Globus pallidus (tissue), 1 donor: ENCODE measurements around the gene ISG15.
A peak's percentile ranks its signal among the peaks of the same experiment; 100 is the strongest.
"Not testable (repeated sequence)": the region's sequence is repeated elsewhere in the genome, so short reads cannot be mapped to it uniquely, and the experiment has no call there.

Source experiments
- DNase-seq: peaks from one replicate; pipeline ENCODE4 v3.0.0-alpha.2; 2015; ENCODE audit warnings: low spot score

The ISG15 gene

DNA sequence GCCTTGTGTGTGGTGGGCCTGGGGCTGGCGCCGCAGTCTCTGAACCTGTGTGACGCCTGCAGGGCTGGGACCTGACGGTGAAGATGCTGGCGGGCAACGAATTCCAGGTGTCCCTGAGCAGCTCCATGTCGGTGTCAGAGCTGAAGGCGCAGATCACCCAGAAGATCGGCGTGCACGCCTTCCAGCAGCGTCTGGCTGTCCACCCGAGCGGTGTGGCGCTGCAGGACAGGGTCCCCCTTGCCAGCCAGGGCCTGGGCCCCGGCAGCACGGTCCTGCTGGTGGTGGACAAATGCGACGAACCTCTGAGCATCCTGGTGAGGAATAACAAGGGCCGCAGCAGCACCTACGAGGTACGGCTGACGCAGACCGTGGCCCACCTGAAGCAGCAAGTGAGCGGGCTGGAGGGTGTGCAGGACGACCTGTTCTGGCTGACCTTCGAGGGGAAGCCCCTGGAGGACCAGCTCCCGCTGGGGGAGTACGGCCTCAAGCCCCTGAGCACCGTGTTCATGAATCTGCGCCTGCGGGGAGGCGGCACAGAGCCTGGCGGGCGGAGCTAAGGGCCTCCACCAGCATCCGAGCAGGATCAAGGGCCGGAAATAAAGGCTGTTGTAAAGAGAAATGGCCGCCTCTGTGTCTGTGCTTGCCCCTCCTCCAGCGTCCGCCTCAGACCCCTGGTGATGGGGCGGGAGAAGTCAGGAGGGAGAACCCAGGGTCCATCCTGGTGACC is 788 bp downstream of the ISG15 start:
- DNase-seq = no peak

DNA sequence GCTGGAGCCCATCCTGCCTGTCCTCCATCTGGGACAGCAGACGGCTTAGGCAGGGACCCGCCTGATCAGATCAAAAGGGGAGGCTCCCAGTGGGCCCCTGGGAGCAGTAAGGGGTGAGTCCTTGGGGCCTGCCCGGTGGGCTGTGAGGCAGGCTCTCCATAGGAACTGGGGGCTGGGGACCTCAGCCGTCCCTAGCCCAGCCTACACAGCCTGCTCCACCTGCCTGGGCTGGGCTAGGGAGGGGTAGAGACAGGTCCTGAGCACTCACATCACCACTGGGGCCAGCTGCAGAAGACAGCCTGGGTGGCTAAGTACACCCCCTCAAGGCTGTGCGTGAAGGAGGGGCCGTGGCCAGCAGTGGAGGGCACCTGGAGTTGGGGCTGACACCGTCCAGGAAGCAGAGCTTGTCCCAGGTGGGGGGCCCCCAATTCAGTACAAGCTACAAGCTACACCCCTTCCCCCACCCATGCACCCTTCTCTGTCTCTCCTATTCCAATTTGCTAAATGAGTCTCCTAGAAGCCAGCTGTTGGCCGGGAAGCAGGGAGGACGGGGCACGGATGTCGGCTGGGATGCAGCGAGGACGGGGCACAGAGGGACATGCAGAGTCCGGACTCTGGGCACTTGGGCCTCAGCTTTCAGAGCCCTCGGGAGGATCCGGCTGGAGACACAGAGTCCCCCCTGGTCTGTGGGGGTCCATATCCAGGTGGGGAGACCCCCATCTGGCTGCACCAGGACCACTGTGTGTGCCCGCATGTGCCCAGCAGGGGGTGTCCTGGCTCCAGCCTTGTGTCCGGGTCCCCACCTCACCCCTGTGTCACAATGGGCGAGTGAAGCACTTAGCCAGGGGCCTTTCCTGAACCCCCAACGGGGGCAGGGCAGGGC is 1.7 kb downstream of the ISG15 start:
- no peak for DNase-seq

DNA sequence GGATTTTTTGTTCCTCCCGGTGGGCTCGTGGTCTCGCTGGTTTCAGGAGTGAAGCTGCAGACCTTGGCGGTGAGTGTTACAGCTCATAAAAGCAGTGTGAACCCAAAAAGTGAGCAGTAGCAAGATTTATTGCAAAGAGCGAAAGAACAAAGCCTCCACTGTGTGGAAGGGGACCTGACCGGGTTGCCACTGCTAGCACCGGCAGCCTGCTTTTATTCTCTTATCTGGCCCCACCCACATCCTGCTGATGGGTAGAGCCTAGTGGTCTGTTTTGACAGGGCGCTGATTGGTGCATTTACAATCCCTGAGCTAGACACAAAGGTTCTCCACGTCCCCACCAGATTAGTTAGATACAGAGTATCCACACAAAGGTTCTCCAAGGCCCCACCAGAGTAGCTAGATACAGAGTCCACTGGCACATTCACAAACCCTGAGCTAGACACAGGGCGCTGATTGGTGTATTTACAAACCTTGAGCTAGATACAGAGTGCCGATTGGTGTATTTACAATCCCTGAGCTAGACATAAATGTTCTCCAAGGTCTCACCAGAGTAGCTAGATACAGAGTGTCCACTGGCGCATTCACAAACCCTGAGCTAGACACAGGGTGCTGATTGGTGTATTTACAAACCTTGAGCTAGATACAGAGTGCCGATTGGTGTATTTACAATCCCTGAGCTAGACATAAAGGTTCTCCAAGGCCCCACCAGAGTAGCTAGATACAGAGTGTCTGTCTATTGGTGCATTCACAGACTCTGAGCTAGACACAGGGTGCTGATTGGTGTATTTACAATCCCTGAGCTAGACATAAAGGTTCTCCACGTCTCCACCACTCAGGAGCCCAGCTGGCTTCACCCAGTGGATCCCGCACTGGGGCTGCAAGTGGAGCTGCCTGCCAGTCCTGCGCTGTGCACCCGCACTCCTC is 4.4 kb downstream of the ISG15 start:
- DNase-seq = not testable (repeated sequence)

DNA sequence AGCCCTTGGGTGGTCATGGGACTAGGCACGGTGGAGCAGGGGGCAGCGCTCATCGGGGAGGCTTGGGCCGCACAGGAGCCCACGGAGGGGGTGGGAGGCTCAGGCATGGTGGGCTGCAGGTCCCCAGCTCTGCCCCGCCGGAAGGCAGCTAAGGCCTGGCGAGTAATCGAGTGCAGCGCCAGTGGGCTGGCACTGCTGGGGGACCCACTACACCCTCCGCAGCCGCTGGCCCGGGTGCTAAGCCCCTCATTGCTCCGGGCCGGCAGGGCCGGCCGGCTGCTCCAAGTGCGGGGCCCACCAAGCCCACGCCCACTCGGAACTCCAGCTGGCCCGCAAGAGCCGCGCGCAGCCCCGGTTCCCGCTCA is 5.0 kb downstream of the ISG15 start:
- not testable (repeated sequence) for DNase-seq

DNA sequence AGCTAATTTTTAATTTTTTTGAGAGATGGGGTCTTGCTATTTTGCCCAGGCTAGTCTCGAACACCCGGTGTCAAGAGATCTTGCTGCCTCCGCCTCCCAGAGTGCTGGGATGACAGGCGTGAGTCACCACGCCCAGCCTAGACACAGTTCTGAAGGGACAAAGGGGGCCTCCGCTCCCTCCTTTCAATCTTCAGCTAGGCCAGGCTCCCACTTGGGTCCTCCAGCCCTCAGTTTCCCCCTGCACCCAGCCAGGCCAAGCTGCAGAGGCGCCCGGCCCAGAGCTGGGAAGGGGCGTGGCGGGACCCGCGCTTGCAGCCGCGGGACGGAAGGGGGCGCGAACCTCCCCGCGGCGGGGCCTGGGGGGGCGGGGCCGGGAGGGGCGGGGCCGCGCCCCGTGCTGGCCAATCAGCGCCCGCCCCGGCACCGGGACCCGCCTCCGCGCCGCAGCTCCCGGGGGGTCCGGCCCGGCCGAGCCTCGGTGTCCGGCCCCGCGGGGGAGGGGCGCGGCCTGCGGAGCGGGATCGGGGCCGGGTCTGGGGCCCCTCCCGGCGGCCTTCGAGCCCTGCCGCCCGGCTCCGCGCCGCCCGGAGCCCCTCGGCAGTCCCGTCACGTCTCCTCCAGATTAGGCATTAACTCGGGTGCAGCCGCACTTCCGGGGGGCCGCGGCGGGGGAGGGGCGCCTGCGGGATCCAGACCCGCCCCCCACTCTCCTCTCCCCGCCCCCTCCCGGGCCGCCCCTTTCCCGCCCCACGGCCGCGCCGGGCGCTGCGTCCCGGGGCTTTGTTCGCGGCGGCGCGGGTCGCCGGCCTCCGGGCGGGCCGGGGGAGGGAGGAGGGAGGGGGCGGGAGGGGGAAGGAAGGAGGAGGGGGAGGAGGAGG is 6.1 kb downstream of the ISG15 start:
- DNase-seq = peak; percentile 90

DNA sequence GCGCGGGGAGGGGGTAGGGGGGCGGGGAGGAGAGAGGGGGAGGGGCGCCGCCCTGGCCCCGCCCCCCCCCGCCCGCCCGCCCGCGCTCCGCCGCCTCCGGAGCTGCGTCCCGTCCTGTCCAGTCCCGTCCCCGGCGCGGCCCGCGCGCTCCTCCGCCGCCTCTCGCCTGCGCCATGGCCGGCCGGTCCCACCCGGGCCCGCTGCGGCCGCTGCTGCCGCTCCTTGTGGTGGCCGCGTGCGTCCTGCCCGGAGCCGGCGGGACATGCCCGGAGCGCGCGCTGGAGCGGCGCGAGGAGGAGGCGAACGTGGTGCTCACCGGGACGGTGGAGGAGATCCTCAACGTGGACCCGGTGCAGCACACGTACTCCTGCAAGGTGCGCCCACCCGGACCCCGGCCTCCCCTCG is 6.7 kb downstream of the ISG15 start, which contains the start of gene AGRN:
TSS of gene AGRN (plus strand) at position 121 of the 405 bp plus-strand sequence. CDS start at position 174, 53 bp downstream.
- DNase-seq = peak; percentile 57

DNA sequence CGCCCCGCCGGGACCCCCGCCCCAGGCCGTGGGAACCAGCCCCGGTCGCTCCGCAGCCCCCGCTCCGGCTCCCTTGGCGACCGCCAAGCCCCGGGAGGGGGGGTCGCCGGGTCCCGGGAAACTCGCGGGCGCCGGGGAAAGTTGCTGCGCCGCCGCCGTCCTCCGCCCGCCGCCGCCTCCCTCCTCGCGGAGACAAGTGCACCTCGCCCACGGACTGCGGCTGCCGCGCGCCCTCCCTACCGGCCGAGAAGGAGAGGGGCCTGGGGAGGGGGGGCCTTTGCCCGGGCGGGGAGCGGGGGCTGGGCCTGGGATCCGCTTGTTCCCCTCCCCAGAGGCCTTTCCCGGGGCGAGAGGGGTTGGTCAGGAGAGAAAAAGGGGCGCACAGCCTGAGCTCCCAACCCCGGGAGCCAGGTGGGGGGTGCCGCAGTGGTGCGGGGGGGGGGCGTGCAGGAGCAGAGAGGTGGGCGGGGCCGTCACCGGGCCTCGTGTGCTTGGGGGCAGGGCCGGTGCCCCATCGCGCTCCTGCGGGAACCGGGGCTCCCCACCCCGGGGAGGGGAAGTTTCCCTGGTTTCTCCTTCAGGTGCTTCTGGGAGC is 7.2 kb downstream of the ISG15 start:
- no peak for DNase-seq

DNA sequence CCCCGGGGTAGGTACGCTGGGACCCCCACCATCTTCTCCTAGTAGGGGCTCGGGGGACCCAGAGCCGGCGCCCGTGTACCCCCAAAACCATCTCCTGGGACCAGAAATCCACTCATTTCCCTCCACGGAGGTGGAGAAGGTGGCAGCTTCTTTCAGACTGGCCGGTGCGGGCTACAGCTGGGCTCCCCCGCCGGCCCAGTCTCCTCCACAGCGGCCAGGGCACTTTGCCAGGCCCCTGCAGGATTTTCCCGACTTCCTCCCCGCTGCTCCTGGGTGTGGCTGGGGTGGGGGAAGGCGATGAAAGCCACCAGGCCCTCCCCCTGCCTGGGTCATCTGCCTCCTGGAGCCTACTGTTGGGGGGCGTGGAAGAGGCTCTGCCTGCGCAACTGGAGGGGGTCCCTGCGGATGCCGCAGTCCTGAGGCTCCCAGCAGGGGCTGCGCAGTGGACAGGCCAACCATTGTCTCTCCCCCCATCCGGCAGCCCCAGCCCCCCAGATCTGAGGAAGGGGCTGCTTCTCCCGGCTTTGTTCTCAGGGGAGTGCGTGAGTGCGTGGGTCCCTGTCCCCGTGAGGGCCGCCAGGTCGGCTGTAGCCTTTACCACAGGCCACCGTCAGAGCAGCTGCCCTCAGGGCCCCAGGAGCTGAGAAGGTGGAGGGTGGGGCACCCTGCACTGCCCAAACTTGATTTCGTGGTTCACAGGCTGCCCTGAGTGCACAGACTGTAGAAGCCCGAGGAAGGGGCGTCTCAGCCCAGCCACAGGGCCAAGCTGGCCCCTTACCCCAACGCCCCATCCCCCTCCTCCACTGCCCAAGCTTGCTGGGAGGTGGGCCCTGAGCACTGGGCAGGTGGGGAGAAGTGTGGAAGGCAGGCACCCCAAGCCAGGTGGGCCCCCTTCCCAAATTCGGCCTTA is 8.0 kb downstream of the ISG15 start:
- no peak for DNase-seq

DNA sequence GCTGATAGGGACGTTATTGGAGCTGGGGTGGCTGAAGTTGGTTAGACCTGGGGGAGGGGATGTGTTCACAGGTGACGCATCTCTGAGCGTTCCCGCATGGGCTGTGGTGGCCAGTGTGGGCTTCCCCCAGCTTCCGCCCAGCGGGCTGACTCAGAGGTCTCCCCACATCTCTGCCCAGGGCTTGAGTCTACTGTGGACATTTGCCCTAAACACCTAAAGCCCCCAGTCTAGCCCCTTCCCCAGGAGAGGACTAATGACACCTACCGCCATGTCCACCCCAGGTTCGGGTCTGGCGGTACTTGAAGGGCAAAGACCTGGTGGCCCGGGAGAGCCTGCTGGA is 8.6 kb downstream of the ISG15 start:
- no peak for DNase-seq

DNA sequence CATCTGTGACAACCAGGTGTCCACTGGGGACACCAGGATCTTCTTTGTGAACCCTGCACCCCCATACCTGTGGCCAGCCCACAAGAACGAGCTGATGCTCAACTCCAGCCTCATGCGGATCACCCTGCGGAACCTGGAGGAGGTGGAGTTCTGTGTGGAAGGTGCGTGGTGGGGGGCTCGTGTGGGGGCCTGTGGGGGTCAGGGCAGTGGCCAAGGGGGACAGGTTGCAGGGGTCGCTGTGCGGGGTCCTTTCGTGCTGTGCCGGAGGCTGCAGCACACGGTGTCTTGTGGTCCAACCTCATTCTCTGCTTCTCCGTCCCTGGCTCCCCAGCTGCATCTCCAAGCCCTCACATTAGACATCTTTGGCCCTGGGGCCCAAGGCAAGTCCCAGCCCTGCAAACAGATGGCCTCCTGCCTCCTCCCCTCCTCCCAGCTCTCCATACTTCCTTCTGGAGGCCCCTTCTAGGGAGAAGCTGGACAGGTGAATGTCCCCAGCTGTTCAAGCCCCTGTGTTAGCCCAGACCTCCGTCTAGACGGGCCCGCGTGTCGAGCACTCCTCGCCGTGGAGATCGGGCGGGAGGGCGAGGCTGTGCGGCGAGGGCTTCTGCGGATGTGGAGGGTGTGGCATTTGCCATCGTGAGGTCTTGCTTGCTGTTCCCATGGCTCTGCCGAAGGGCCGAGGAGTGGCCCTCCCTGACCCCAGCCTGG is 9.2 kb downstream of the ISG15 start:
- DNase-seq = no peak

DNA sequence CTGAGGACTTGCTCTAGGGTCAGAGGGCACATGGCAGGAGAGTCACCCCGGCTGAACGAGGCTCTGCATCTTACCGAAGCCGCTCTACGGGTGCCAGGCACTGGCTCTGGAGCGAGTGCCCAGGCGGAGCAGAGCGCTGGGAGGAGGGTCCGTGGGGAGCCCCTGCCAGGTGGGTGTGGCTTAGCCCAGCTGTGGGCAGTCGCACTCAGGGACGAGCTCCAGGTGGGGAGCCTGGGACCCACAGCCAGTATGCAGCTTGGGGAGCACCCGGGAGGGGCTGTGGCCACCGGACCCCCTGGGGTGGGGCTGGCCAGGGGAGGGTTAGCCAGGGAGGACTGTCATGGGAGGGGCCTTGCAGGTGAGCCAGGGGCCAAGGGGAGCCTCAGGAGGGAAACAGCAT is 10.4 kb downstream of the ISG15 start:
- DNase-seq = no peak

DNA sequence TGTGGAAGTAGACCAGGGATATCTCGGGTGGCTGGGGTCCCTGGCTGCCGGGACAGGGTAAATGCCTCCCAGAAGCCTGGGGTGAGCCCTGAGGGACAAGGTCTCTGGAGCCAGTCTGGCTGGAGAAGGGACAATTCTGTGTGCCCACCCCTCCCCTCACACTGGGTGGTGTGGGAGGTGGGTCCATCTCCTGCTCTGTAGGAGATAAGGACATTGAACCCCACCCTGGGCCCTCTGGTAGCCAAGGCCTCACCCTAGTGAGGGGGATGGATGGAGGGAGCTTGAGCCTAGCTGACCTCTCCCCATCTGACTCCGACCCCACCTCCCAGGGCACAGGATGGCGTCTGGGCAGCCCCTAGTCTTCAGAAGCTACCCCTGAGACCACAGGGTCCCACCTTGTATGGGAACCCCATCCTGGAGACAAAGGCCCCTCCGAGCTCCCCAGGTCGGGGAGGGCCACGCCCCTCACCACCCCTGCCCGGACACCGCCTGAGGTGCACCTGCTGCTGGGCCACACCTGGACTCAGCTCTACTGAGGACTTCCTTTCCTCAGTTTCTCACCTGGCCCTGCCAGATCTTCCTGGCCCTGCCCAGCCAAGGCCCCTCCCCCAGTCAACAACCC is 11.0 kb downstream of the ISG15 start:
- no peak for DNase-seq

DNA sequence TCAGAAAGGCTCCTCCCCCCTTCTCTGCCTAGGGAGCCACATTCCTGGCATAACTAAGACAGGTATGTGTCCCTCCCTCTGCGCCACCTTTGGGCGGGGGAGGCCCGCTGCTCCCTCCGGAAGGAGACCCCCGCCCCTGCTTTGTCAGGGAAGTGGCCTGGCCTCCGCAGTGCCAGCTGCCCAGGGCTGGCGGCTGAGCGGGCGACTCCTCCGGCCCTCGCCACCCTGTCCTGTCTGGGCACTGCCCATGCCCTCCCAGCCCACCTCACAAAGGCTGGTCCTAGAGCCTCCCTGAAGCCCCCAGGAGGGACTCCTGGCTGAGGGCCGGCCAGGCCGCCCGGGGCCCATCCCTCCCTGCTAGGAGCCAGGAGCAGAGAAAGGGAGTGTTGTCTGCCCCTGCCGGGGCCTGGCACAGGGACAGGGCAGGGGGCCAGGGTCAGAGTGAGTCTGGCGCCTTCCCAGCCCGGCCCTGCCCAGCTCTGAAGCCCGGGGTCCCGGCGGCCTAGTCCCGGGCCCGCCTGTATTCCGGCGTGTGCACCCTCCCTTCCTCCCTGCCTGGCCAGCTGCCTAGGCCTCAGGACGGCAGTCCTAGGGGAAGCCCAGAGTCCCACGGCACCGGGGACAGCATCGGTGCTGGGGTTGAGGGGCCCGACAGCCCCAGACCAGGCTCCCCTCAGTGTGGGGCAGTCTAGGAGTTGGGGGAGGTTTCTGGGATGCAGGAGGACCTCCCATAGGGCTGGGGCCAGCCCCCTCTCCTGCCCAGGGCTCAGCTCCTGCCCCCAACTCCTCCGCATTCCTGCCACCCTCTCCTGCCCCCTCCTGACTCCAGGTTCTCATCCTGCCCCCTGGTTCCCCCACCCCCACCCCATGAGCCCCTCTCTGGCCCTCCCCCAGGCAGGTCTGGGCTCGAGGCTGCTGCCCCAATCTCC is 11.7 kb downstream of the ISG15 start:
- no peak for DNase-seq

DNA sequence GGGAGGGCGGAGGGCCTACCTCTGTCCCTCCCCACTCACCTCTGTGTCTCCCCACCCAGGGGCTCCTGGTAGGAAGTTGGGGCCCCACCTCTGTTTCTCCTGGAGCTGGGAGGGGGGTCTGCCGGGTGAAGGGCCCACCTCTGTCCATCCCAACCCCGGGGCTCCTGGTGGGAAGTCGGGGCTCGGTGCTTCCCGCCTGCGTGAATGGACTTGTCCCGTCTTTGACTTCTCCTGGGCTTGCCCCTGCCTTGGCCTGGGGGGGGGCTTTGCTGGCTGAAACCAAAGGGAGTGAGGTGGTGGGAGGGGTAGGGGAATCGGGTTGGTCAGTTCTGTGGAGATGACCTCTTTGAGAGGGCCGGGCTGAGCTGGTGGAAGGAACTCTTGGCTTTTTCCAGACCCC is 12.4 kb downstream of the ISG15 start:
- no peak for DNase-seq

DNA sequence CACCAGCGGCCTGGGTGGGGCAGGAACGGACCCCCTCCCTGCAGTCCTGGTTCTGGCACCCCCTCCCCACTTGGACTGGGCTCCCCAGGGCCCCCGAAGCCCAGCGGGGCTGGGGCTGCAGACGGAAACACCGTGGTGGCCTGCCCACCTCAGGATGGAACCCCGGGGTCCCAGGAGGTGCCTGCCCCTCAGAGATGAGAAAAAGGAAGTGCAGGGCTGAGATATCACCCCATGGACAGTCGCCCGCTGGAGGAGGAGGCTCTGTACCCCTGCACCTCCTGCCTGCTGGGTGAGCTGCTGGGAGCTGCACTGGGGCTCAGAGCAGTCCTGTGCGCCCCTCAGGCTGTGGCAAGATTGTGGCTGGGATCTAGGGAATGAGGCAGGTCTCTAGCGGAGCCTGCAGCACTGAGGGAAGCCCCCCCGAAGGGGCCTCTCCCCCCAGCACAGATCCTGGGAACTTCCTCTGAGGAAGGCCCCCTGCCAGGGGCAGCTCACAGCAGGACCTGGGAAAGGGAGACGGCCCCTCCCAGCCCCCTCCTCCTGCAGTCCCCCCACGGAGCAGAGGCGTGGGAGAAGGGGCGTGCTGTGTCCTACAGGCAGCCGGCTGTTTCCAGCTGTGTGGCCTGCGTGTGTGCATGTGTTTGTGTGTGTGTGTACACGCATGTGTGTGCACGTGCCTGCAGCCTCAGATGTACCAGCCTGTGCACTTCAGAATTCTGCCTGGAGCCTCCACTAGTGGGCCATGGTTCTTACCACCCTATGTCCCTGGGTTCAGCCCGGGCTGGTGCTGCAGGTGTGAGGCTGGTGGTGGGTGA is 13.5 kb downstream of the ISG15 start:
- no peak for DNase-seq

DNA sequence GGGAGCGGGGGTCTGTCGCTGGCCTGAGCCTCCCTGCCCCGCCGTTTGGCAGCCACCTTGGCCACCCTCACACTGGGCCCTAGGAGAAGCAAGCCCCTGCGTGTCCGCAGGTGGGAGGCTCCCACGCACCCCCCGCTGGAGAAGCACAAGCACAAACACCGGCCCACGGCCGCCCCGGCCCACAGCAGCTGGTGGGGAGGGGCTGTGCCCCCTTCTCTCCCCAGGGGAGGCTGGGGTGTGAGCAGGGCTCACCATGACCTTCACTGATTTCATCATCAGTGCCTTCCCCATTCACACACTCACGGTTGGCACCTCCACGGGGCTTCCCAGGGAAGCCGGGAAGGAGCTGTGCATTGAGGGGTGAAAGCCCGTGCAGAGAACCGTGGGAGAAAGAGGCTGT is 14.5 kb downstream of the ISG15 start:
- DNase-seq = no peak
